Lower leg skin (tissue), 3 donors: Measurements from ENCODE around the gene ARHGAP44.

Source experiments
- CTCF ChIP-seq, 3 donors: fragments of 450-650 bp; IDR thresholded peaks; one replicate each; pipeline ENCODE4 v1.5.1; 2016; ENCODE audit warnings: antibody characterized with exemption in 3 of 3, mild to moderate bottlenecking in 3 of 3, moderate library complexity in 2 of 3
- POLR2A ChIP-seq, 2 donors: fragments of 450-650 bp; IDR thresholded peaks; one replicate each; pipeline ENCODE4 v1.6.1; 2016 to 2017; ENCODE audit warnings: antibody characterized with exemption in 2 of 2, mild to moderate bottlenecking in 1 of 2, moderate library complexity in 1 of 2

GRCh38 chr17:12918142-12918541 is 128.8 kb downstream of the ARHGAP44 start:
- no peak for TF ChIP-seq CTCF (IDR thresholded peaks at IDR 0.05)
- TF ChIP-seq POLR2A (IDR thresholded peaks at IDR 0.05) = no peak
